C4-2B (cell line): ENCODE measurements around the gene KDM6A.

Source experiments
- CTCF ChIP-seq: fragments of 450-650 bp; conservative IDR thresholded peaks from 2 replicates; pipeline ENCODE4 v1.5.1; 2017; ENCODE audit warnings: mild to moderate bottlenecking
- ZFX ChIP-seq: fragments of 450-650 bp; IDR thresholded peaks from 2 replicates; pipeline ENCODE4 v1.6.1; 2017

GRCh38 chrX:44828008-44828605 is 44.9 kb upstream of the KDM6A start:
- TF ChIP-seq CTCF (no peak), ZFX (no peak)
